Activated CD4-positive, alpha-beta T cell treated with anti-CD3 and anti-CD28 coated beads for 1 hour (primary cell): ENCODE data around the gene LCN15.
"Not testable (repeated sequence)": the region's sequence is repeated elsewhere in the genome, so short reads cannot be mapped to it uniquely, and the experiment has no call there.

Experiments
- DNase-seq: peaks from one replicate; pipeline ENCODE4 v3.0.0-alpha.2; 2020

The LCN15 gene

GRCh38 chr9:136719195-136719880, 45.0 kb downstream of the LCN15 start:
- DNase-seq, result no peak

DNA sequence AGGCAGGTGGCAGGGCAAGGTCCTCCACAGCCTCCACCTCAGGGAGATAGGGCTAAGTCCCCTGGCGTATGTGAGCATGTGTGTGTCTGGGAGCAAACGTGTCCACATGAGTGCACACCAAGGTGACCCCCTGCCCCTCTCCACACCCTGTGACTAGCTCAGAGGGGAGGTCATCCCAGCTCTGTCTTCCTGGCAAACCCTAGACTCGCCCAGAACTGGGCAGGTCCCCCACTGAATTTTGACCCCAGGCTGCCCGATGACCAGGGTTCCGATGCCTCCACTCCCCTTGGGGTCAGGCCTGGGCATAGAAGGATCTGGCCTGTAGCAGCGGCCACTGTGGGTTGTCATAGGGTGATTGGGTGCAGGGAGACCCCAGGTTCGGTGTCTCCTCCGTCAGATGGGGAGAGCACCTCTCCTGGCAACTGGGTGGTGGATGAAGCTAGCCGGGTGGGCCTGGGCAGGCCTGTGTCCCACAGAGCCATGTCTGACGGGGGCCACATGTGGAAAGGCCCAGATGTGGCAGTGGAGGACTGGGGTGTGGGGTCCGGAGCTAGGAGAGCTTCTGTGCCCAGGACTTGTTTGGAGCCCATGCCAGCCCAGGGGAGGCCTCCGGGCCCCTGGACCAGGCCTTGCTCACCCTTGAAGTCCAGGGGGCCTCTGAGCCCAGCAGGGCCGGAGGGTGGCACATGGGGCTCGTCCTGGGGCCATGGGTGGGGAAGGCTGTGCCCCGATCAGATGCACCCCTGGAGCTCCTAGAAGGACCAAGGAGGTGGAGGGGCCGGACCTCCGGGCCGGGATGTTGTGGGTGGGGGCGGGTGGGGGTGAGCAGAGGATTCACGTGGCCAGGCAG, 45.7 kb downstream of the LCN15 start:
- DNase-seq, result no peak

DNA sequence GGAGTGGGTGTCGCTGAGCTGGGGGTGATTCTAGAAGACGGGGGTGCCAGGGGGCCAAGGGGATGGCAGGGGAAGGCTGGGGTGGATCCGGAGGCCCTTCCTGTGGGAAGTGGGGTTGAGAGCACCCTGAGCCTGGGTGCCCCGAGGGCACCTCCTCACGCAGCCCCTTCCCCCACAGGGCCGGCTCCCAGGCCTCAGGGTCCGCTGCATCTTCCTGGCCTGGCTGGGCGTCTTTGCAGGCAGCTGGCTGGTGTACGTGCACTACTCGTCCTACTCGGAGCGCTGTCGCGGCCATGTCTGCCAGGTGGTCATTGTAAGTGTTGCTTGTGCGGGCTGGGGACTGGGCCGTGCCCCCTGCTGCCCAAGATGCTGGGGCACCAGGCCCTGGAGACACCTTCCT, 46.9 kb downstream of the LCN15 start:
- DNase-seq, result no peak

DNA sequence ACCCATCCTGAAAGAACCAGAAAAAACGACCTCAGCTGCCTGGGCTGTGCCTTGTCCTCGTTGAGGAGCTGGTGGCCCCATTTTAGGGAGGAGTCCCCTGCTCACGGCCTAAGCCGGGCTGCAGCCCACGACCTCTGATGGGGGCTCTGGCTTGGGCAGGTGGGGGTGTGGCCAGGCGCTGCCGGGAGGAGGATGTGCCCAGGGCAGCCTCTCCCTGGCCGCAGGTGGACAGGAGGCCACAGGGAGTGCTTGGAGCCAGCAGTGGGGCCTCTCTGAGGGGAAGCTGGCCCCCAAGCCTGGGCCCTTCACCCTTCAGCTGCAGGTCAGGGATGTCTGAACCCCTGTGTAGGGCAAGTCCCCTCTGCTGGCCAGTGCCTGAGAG, 49.4 kb downstream of the LCN15 start:
- DNase-seq, result no peak

- no peak for DNase-seq
Measured at GRCh38 chr9:136714096-136714892, 50.0 kb downstream of the LCN15 start.

DNA sequence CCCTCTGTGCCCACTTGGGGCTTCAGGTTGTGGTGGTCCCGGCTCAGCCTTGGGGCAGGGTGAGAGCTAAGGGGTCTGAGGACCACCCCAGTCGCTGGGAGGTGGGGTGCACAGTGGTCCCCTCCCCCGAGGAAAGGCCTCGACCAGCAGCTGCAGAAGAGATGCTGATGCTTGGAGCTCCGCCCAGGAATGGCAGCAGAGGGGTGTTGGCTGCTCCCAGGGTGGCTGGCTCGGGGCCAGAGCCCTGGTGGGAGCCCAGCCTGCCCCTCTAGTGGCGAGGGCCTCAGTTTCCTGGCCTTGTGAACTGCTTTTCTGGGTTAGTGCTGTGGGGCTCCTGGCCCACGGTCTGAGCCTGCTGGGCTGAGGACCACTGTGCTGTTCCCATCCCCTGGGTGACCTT, 50.8 kb downstream of the LCN15 start:
- DNase-seq, result no peak

GRCh38 chr9:136712690-136713544, 51.4 kb downstream of the LCN15 start:
- no peak for DNase-seq

GRCh38 chr9:136711751-136712689, 52.3 kb downstream of the LCN15 start, which contains the start of gene DIPK1B:
TSS of gene DIPK1B (plus strand) at chr9:136712572. CDS start at chr9:136712666, 94 bp downstream.
- DNase-seq, result no peak

GRCh38 chr9:136711219-136711648, 53.1 kb downstream of the LCN15 start:
- not testable (repeated sequence) for DNase-seq

DNA sequence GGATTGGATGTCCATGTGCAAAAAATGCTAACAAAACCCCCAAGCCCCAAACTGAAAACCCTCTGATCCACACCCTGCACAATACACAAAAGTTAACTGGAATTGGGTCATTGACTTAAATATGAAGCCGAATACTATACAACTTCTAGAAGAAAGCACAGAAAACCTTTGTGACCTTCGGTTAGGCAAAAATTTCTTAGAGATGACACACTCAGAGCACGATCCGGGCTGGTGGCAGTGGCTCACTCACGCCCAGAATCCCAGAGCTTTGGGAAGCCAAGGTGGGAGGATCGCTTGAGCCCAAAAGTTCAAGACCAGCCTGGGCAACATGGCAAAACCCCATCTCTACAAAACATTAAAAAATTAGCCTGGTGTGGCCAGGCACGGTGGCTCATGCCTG, 53.8 kb downstream of the LCN15 start:
- DNase-seq, result no peak
